Measurements from ENCODE around the gene RASSF7.

GRCh38 chr11:593347-593746 lies 32.6 kb downstream of the RASSF7 start:
- TF ChIP-seq CTCF (IDR thresholded peaks at IDR 0.05) (no peak), POLR2A (IDR thresholded peaks at IDR 0.05) (no peak)
